SK-MEL-5 (cell line): ENCODE results near the gene KMT2E. TPM values are rescaled to one million over a fixed set of nuclear protein-coding genes. Genes with fewer than 3 reads are reported as not detected.
"Not testable (repeated sequence)": the region's sequence is repeated elsewhere in the genome, so short reads cannot be mapped to it uniquely, and the experiment has no call there.

ENCODE experiments used
- DNase-seq: peaks from one replicate; pipeline ENCODE4 v3.0.0-alpha.2; 2016; ENCODE audit warnings: low read depth, low spot score
- in situ Hi-C: cut with HindIII; loops from 2 replicates; pipeline ENCODE4 v1.10.0; 2016; ENCODE audit warnings: low sequenced_read_pairs, high pct_unique_total_duplicates, low pct_unique_long_range_greater_than_20kb
- total RNA-seq: library from RNA; depleted of rRNA; stranded (reverse); fragments of >200 nt; shearing (Covaris generic); gene quantifications from 2 replicates; pipeline ENCODE4 v1.2.3, GENCODE V29; 2014

Gene KMT2E
- total RNA-seq, 1 experiment from 2014 or later, result 37.3 TPM

- DNase-seq, result peak; percentile 85
- in situ Hi-C loops, result no loop called here
Observed at GRCh38 chr7:104980841-104981671, 32.9 kb upstream of the KMT2E start.

- in situ Hi-C loops, result no loop called here
- DNase-seq, result no peak
Observed at GRCh38 chr7:104981672-104982037, 32.4 kb upstream of the KMT2E start.

GRCh38 chr7:104982308-104983075 lies 31.5 kb upstream of the KMT2E start:
- peak; percentile 69 for DNase-seq
- in situ Hi-C loops, result no loop called here

GRCh38 chr7:104983076-104983577 lies 30.9 kb upstream of the KMT2E start:
- in situ Hi-C loops, result no loop called here

GRCh38 chr7:104983578-104984539 lies 30.1 kb upstream of the KMT2E start:
- in situ Hi-C loops, result no loop called here
- peak; percentile 91 for DNase-seq

More at GRCh38 chr7:104983076-104983577, 30.9 kb upstream of the KMT2E start:
- DNase-seq, result no peak

GRCh38 chr7:104984585-104985258 lies 29.3 kb upstream of the KMT2E start:
- in situ Hi-C loops, result no loop called here
- no peak for DNase-seq

GRCh38 chr7:104985259-104985617 lies 28.8 kb upstream of the KMT2E start:
- in situ Hi-C loops, result no loop called here
- DNase-seq, result no peak

- in situ Hi-C loops, result no loop called here
- no peak for DNase-seq
Observed at GRCh38 chr7:104986628-104987259, 27.3 kb upstream of the KMT2E start.

- DNase-seq, in situ Hi-C loops: not testable (repeated sequence)
Observed at GRCh38 chr7:104987403-104987802, 26.6 kb upstream of the KMT2E start.

- in situ Hi-C loops, result no loop called here
- DNase-seq, result no peak
Observed at GRCh38 chr7:104990983-104991382, 23.0 kb upstream of the KMT2E start.

GRCh38 chr7:104992306-104992705 lies 21.7 kb upstream of the KMT2E start:
- no peak for DNase-seq
- in situ Hi-C loops, result no loop called here

- DNase-seq, result no peak
- in situ Hi-C loops, result no loop called here
Observed at GRCh38 chr7:104993217-104993862, 20.7 kb upstream of the KMT2E start.

GRCh38 chr7:104998040-104998752 lies 15.8 kb upstream of the KMT2E start:
- in situ Hi-C loops, result no loop called here
- no peak for DNase-seq

- in situ Hi-C loops, result no loop called here
- no peak for DNase-seq
Observed at GRCh38 chr7:105000200-105000599, 13.8 kb upstream of the KMT2E start.

GRCh38 chr7:105000927-105001336 lies 13.1 kb upstream of the KMT2E start:
- DNase-seq, result no peak
- in situ Hi-C loops, result no loop called here
